Neural cell (in vitro differentiated cells): ENCODE measurements around the gene SPRYD7. TPM values are rescaled to one million over a fixed set of nuclear protein-coding genes. Genes with fewer than 3 reads are reported as not detected.

ENCODE experiments used
- H2AFZ ChIP-seq: fragments of 200-600, 300-800 bp; sonication (generic), shearing (Covaris generic); 2 replicates; pipeline ENCODE4 v1.6.0; 2014; ENCODE audit warnings: low read depth, mild to moderate bottlenecking, antibody characterized with exemption, low read length, moderate library complexity
- H3F3A ChIP-seq: fragments of 200-600 bp; shearing (Covaris generic); 2 replicates; pipeline ENCODE4 v1.6.1; 2016; ENCODE audit warnings: mild to moderate bottlenecking, moderate library complexity, mixed read lengths, antibody characterized with exemption, low read length; ENCODE audit not compliant: insufficient read depth, poor library complexity, severe bottlenecking
- H3K27ac ChIP-seq: fragments of 200-600, 300-800 bp; sonication (generic), shearing (Covaris generic); 2 replicates; pipeline ENCODE4 v1.5.1; 2014; ENCODE audit warnings: mild to moderate bottlenecking, low read length, moderate library complexity
- H3K27me3 ChIP-seq: fragments of 300-800, 200-600 bp; sonication (generic), shearing (Covaris generic); 2 replicates; pipeline ENCODE4 v1.6.0; 2014; ENCODE audit warnings: mild to moderate bottlenecking, low read depth, low read length, moderate library complexity; ENCODE audit not compliant: insufficient read depth
- H3K36me3 ChIP-seq: fragments of 300-800, 200-600 bp; sonication (generic), shearing (Covaris generic); 2 replicates; pipeline ENCODE4 v1.5.1; 2014; ENCODE audit warnings: mild to moderate bottlenecking, antibody characterized with exemption, low read length, moderate library complexity; ENCODE audit not compliant: insufficient read depth
- H3K4me2 ChIP-seq: fragments of 300-800, 200-600 bp; sonication (generic), shearing (Covaris generic); 2 replicates; pipeline ENCODE4 v1.6.0; 2014; ENCODE audit warnings: mild to moderate bottlenecking, low read length
- H3K4me3 ChIP-seq: fragments of 300-800, 200-600 bp; sonication (generic), shearing (Covaris generic); 2 replicates; pipeline ENCODE4 v1.5.1; 2014; ENCODE audit warnings: mild to moderate bottlenecking, low read length, moderate library complexity
- H3K79me2 ChIP-seq: fragments of 200-600 bp; shearing (Covaris generic); replicated peaks from 2 replicates; pipeline ENCODE4 v1.6.0; 2014; ENCODE audit warnings: mild to moderate bottlenecking, low read length, moderate library complexity; ENCODE audit not compliant: insufficient read depth
- H3K9ac ChIP-seq: fragments of 300-800, 200-600 bp; sonication (generic), shearing (Covaris generic); 2 replicates; pipeline ENCODE4 v1.6.1; 2016; ENCODE audit warnings: mild to moderate bottlenecking, low read length, mixed read lengths
- H3K9me2 ChIP-seq: fragments of 200-600 bp; shearing (Covaris generic); 2 replicates; pipeline ENCODE4 v1.6.1; 2016; ENCODE audit warnings: mild to moderate bottlenecking, low read length, mixed read lengths; ENCODE audit not compliant: insufficient read depth
- H3K9me3 ChIP-seq: fragments of 200-600, 300-800 bp; sonication (generic), shearing (Covaris generic); 2 replicates; pipeline ENCODE4 v1.6.1; 2016; ENCODE audit warnings: mild to moderate bottlenecking, mixed run types, low read length, moderate library complexity, mixed read lengths
- H4K20me1 ChIP-seq: fragments of 200-600 bp; shearing (Covaris generic); 2 replicates; pipeline ENCODE4 v1.6.1; 2016; ENCODE audit warnings: mild to moderate bottlenecking, mixed run types; ENCODE audit not compliant: insufficient read depth
- CTCF ChIP-seq: fragments of 450-650 bp; IDR thresholded peaks from 2 replicates; pipeline ENCODE4 v1.5.1; 2014; ENCODE audit warnings: antibody characterized with exemption, mild to moderate bottlenecking, moderate library complexity; ENCODE audit not compliant: poor library complexity, severe bottlenecking
- EP300 ChIP-seq: fragments of 450-650 bp; conservative IDR thresholded peaks from 2 replicates; pipeline ENCODE4 v1.6.1; 2014; ENCODE audit warnings: antibody characterized with exemption, mild to moderate bottlenecking, moderate library complexity; ENCODE audit not compliant: poor library complexity, severe bottlenecking
- EZH2 ChIP-seq: fragments of 200-600, 300-800 bp; shearing (Covaris generic), sonication (generic); IDR thresholded peaks from 2 replicates; pipeline ENCODE4 v1.6.1; 2014; ENCODE audit warnings: antibody characterized with exemption, low read length, borderline replicate concordance, mild to moderate bottlenecking; ENCODE audit not compliant: insufficient read depth, poor library complexity, severe bottlenecking
- MXI1 ChIP-seq: fragments of 450-650 bp; conservative IDR thresholded peaks from 2 replicates; pipeline ENCODE4 v1.6.1; 2014; ENCODE audit warnings: antibody characterized with exemption, mild to moderate bottlenecking; ENCODE audit not compliant: poor library complexity, severe bottlenecking
- POLR2AphosphoS5 ChIP-seq: IDR thresholded peaks from 2 replicates; pipeline ENCODE4 v1.6.1; 2012
- RAD21 ChIP-seq: fragments of 450-650 bp; conservative IDR thresholded peaks from 2 replicates; pipeline ENCODE4 v1.6.1; 2014; ENCODE audit warnings: antibody characterized with exemption, mild to moderate bottlenecking, moderate library complexity
- REST ChIP-seq: IDR thresholded peaks from 2 replicates; pipeline ENCODE4 v1.6.1; 2012; ENCODE audit warnings: borderline replicate concordance
- SMC3 ChIP-seq: fragments of 450-650 bp; conservative IDR thresholded peaks from 2 replicates; pipeline ENCODE4 v1.6.1; 2014; ENCODE audit warnings: antibody characterized with exemption, mild to moderate bottlenecking, moderate library complexity; ENCODE audit not compliant: poor library complexity
- TAF1 ChIP-seq: IDR thresholded peaks from 2 replicates; pipeline ENCODE4 v1.6.1; 2012; ENCODE audit warnings: low read depth
- polyA plus RNA-seq: library from polyadenylated mRNA; depleted of rRNA; stranded (reverse); fragments of >200 nt; gene quantifications from 2 replicates; pipeline ENCODE4 v1.2.3, GENCODE V29; 2014

The SPRYD7 gene
- polyA plus RNA-seq, 1 donor from 2014 or later, result 15.4 TPM

GRCh38 chr13:49980266-49980665, 44.1 kb upstream of the SPRYD7 start:
- no peaks in the 10 kb centered on the region for H3K36me3 ChIP-seq
- H3F3A ChIP-seq, result no peaks in the 10 kb centered on the region

GRCh38 chr13:49977992-49978391, 41.9 kb upstream of the SPRYD7 start:
- no peaks in the 10 kb centered on the region for H3K9me3 ChIP-seq
- no peak overlapping the region for H2AFZ ChIP-seq
- H3K9me2 ChIP-seq, result no peaks in the 10 kb centered on the region
- no peaks in the 10 kb centered on the region for H3K27me3 ChIP-seq
- H3K79me2 ChIP-seq, result no peaks in the 10 kb centered on the region
- H3K4me3 ChIP-seq, result no peak overlapping the region
- H3K27ac ChIP-seq, result no peak overlapping the region
- no peak overlapping the region for H3K9ac ChIP-seq
- H3K36me3 ChIP-seq, result no peaks in the 10 kb centered on the region
- no peak overlapping the region for H3K4me2 ChIP-seq
- H3F3A ChIP-seq, result no peaks in the 10 kb centered on the region
- H4K20me1 ChIP-seq, result no peaks in the 10 kb centered on the region
- TF ChIP-seq TAF1 (no peak), POLR2AphosphoS5 (no peak), MXI1 (no peak), REST (no peak), EZH2 (no peak), EP300 (no peak), RAD21 (no peak)

More at GRCh38 chr13:49980266-49980665, 44.1 kb upstream of the SPRYD7 start:
- no peaks in the 10 kb centered on the region for H3K79me2 ChIP-seq
- no peaks in the 10 kb centered on the region for H4K20me1 ChIP-seq
- H2AFZ ChIP-seq, result no peak overlapping the region
- H3K9me2 ChIP-seq, result no peaks in the 10 kb centered on the region
- H3K27me3 ChIP-seq, result no peaks in the 10 kb centered on the region
- no peak overlapping the region for H3K9ac ChIP-seq
- no peak overlapping the region for H3K4me2 ChIP-seq
- TF ChIP-seq TAF1 (no peak), REST (no peak), EZH2 (no peak), MXI1 (no peak), SMC3 (no peak), RAD21 (no peak), EP300 (no peak), POLR2AphosphoS5 (no peak), CTCF (no peak)
- H3K9me3 ChIP-seq, result no peaks in the 10 kb centered on the region
- H3K27ac ChIP-seq, result no peak overlapping the region
- no peak overlapping the region for H3K4me3 ChIP-seq
